ENCODE results near the gene PLXDC1. TPM values are rescaled to one million over a fixed set of nuclear protein-coding genes. Genes with fewer than 3 reads are reported as not detected.

PLXDC1 gene
- total and polyA plus RNA-seq, 2 of the 8 experiments (the other 6 are each of a cell fraction or from before 2014, with no cell fraction given) = 4.1 to 14.6 TPM

GRCh38 chr17:39130205-39130604 lies 21.2 kb downstream of the PLXDC1 start:
- Histone ChIP-seq H3K27ac (ENCODE audit: low read depth, low read length) (no peak overlapping the region), H3K23me2 (ENCODE audit: low read depth, low read length) (no peaks in the 10 kb centered on the region), H3K36me3 (ENCODE audit: control insufficient read depth in 2 of 4, insufficient read depth in 4 of 4, low read length in 3 of 4) (no peaks in the 10 kb centered on the region), H4K8ac (ENCODE audit: extremely low read depth, insufficient read depth, low read length) (no peak overlapping the region), H2BK5ac (ENCODE audit: low read depth, low read length) (no peak overlapping the region), H3K9ac (replicated peaks in 1 of 4; ENCODE audit: extremely low read depth in 1 of 4, low read depth in 3 of 4, low read length in 3 of 4) (no peak overlapping the region), H3K23ac (ENCODE audit: insufficient read length) (no peak overlapping the region), H4K5ac (ENCODE audit: insufficient read length, low read depth, low read length) (no peak overlapping the region), H2AK5ac (ENCODE audit: low read depth, low read length) (no peak overlapping the region), H2BK15ac (ENCODE audit: low read length) (no peak overlapping the region), H2BK20ac (ENCODE audit: low read length) (no peak overlapping the region), H2AFZ (ENCODE audit: low read length) (no peak overlapping the region), H3K14ac (ENCODE audit: insufficient read length) (no peak overlapping the region), H3K79me1 (ENCODE audit: low read depth, low read length) (no peaks in the 10 kb centered on the region), H3K56ac (replicated peaks; ENCODE audit: insufficient read length, low read depth, low read length) (no peak overlapping the region), H3K4me3 (ENCODE audit: extremely low read depth in 1 of 4, insufficient read depth in 2 of 4, low read depth in 3 of 4, low read length in 4 of 4) (no peak overlapping the region), H3K9me3 (ENCODE audit: insufficient read depth in 2 of 2, low read depth in 1 of 2, low read length in 1 of 2) (no peaks in the 10 kb centered on the region), H3K4ac (replicated peaks; ENCODE audit: insufficient read length, low read depth, low read length) (no peak overlapping the region), H4K91ac (replicated peaks; ENCODE audit: insufficient read length, low read length) (no peak overlapping the region), H3K4me2 (ENCODE audit: insufficient read depth in 1 of 2, low read depth in 2 of 2, low read length in 2 of 2) (no peak overlapping the region), H3K4me1 (replicated peaks in 1 of 4; ENCODE audit: control insufficient read depth in 3 of 4, insufficient read depth in 4 of 4, low read length in 3 of 4) (peaks cover 0 to 3% (median 0%) of the 10 kb centered on the region in 4 experiments; a peak in 2 of 7 replicates), H3K18ac (ENCODE audit: extremely low read depth, low read length) (no peak overlapping the region), H3K27me3 (replicated peaks in 1 of 4; ENCODE audit: control insufficient read depth in 3 of 4, extremely low read depth in 1 of 4, insufficient read depth in 3 of 4, low read length in 3 of 4) (no peaks in the 10 kb centered on the region), H4K20me1 (replicated peaks in 1 of 2; ENCODE audit: control insufficient read depth in 1 of 2, insufficient read depth in 2 of 2, low read length in 2 of 2) (no peaks in the 10 kb centered on the region), H2BK12ac (ENCODE audit: low read depth, low read length) (no peak overlapping the region), H3K79me2 (ENCODE audit: control insufficient read depth in 1 of 2, insufficient read depth in 2 of 2, low read length in 2 of 2) (no peaks in the 10 kb centered on the region), H2BK120ac (replicated peaks; ENCODE audit: low read depth, low read length) (no peak overlapping the region)
- ChIA-PET POLR2A (ENCODE audit: partially characterized antibody) (interaction anchor here (1.2 kb wide), 1 partner anchor 61 kb away, joined by 3 read pairs; no protein-coding TSS in a partner anchor), CTCF (ENCODE audit: partially characterized antibody) (no interaction called here)
- no peak for FAIRE-seq
- no peak for DNase-seq (ENCODE audit: low read depth in 1 of 2, low spot score in 2 of 2)
- 93% methylated on average over 3 of the region's 3 CpGs; no CpG with 5 or more reads in 1 of the 2 experiments for WGBS, 2 experiments (ENCODE audit: extremely low coverage in 1 of 2, insufficient coverage in 1 of 2, insufficient read length in 1 of 2, insufficient replicate concordance in 2 of 2, low coverage in 1 of 2, low lambda C conversion rate in 2 of 2, missing lambda C conversion rate in 1 of 2)
- TF ChIP-seq RAD21 (IDR thresholded peaks at IDR 0.05 in 1 of 2, conservative IDR thresholded peaks at IDR 0.05 in 1 of 2; ENCODE audit: low read depth in 2 of 2, low read length in 2 of 2) = no peak
- no peak for TF ChIP-seq RNF2 (IDR thresholded peaks at IDR 0.05; ENCODE audit: borderline replicate concordance, low read depth, low read length, missing control alignments, poor library complexity, severe bottlenecking)
- TF ChIP-seq RXRA (IDR thresholded peaks at IDR 0.05; ENCODE audit: insufficient read depth, low read depth, low read length) = no peak
- TF ChIP-seq BCL11A (IDR thresholded peaks at IDR 0.05; ENCODE audit: low read depth in 2 of 2, low read length in 2 of 2) = no peak

All from H1 (cell line).